Measurements from ENCODE around the gene NPC1. TPM values are rescaled to one million over a fixed set of nuclear protein-coding genes. Genes with fewer than 3 reads are reported as not detected.

NPC1 gene
- total RNA-seq, 4 donors from 2014 or later: 62.8 to 96.4 (median 77.3) TPM

DNA sequence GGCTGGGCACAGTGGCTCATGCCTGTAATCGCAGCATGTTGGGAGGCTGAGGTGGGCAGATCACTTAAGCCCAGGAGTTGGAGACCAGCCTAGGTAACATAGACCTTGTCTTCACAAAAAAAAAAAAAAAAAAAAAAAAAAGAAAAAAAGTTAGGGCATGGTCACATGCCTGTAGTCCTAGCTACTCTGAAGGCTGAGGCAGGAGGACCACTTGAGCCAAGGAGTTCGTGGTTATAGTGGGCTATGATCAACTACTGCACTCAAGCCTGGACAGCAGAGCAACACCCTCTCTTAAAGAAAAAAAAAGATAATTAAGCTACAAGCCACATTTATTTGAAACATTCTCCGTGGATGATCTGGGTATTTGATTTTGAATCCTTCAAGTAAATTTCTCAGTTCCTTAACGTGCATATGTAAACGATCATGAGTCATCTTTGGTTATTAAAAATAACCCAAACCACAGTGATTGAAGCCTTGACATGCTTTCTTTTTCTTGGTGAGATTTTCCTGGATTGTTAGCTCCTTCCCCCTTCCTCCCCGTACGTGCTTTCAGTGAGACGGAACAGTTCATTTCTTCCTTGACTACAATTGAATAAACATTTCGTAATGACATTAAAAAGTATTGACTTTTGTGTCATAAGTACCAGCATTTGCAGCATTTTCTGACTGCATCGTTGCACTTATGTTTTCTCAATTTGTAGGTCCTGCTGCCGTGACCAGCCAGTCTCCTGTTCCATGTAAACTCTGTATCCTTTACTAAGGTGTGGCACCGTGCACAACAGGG is 62.7 kb downstream of the NPC1 start:
- no peaks in the 10 kb centered on the region for H3K27me3 ChIP-seq
- DNase-seq (ENCODE audit: low spot score in 2 of 2): no peak
- H3K4me3 ChIP-seq: no peak overlapping the region
- H3K4me1 ChIP-seq: no peaks in the 10 kb centered on the region
- H3K36me3 ChIP-seq: peaks cover 0 to 99% (median 46%) of the 10 kb centered on the region in 3 donors
- no peaks in the 10 kb centered on the region for H3K9me3 ChIP-seq
- H3K27ac ChIP-seq: no peak overlapping the region
- TF ChIP-seq POLR2A (IDR thresholded peaks at IDR 0.05) (no peak), CTCF (IDR thresholded peaks at IDR 0.05) (no peak), EP300 (IDR thresholded peaks at IDR 0.05) (no peak)
- WGBS, 2 donors: 82% methylated on average over 12 of the region's 12 CpGs

DNA sequence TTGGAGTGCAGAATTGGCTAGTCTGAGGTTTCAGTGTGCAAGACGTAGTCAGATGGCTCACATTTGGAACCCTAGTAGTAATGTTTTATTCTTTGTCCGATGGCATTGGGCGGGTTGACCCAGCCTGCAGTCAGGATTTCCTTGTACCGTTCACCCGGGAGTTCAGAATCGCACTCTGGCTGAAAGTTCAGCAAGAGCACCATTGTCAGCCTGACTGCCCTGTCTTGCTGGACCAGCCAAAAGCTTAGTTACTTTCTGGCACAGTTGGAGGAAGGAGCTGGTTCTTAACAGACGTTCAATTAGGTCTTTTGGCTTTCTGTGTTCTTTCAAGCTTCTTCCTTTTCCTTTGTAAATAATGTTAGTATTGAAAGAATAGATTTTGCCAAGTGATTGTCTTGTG is 64.4 kb downstream of the NPC1 start:
- Histone ChIP-seq H3K27ac (no peak overlapping the region), H3K36me3 (peaks cover 0 to 99% (median 54%) of the 10 kb centered on the region in 3 donors), H3K9me3 (no peaks in the 10 kb centered on the region), H3K27me3 (no peaks in the 10 kb centered on the region), H3K4me1 (no peaks in the 10 kb centered on the region), H3K4me3 (no peak overlapping the region)
- DNase-seq (ENCODE audit: low spot score in 2 of 2): no peak
- WGBS, 2 donors: 71 to 75% methylated on average over 7 of the region's 7 CpGs
- TF ChIP-seq CTCF (IDR thresholded peaks at IDR 0.05) (no peak), EP300 (IDR thresholded peaks at IDR 0.05) (no peak), POLR2A (IDR thresholded peaks at IDR 0.05) (no peak)

GRCh38 chr18:23521271-23521670 is 65.0 kb downstream of the NPC1 start:
- no peak for DNase-seq (ENCODE audit: low spot score in 2 of 2)
- 81 to 84% methylated on average over 7 of the region's 7 CpGs for WGBS, 2 donors
- Histone ChIP-seq H3K4me1 (peaks cover 0 to 1% (median 0%) of the 10 kb centered on the region in 4 donors), H3K9me3 (no peaks in the 10 kb centered on the region), H3K4me3 (no peak overlapping the region), H3K27me3 (no peaks in the 10 kb centered on the region), H3K27ac (no peak overlapping the region), H3K36me3 (peaks cover 0 to 99% (median 48%) of the 10 kb centered on the region in 3 donors)
- no peak for TF ChIP-seq CTCF (IDR thresholded peaks at IDR 0.05)

DNA sequence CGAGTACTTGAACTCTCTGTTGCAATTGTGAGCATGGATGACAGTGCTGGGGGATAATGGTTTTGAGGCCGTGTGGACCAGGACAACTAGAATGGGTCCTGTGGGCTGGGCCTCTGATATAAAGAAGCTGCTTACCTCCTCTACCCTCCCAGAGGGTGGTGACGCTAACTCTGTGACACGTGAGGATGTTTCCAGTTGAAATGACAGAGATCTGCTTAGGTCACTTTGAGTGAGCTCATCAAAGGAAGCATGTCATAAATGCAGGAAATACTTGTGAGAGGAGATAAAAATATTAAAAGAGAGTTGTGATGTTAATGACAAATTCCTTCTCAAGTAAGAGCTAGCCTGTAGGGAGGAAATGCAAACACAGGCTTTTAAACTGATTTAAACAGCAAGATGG is 66.6 kb downstream of the NPC1 start:
- no peak for DNase-seq (ENCODE audit: low spot score in 2 of 2)
- TF ChIP-seq POLR2A (IDR thresholded peaks at IDR 0.05): no peak
- no peak for TF ChIP-seq CTCF (IDR thresholded peaks at IDR 0.05)
- TF ChIP-seq EP300 (IDR thresholded peaks at IDR 0.05): no peak
- H3K4me3 ChIP-seq: no peak overlapping the region
- no peak overlapping the region for H3K27ac ChIP-seq
- H3K9me3 ChIP-seq: no peaks in the 10 kb centered on the region
- WGBS, 2 donors: 75% methylated on average over 4 of the region's 4 CpGs
- peaks cover 0 to 10% (median 0%) of the 10 kb centered on the region in 4 donors for H3K4me1 ChIP-seq
- no peaks in the 10 kb centered on the region for H3K27me3 ChIP-seq
- peaks cover 0 to 91% (median 38%) of the 10 kb centered on the region in 3 donors for H3K36me3 ChIP-seq

DNA sequence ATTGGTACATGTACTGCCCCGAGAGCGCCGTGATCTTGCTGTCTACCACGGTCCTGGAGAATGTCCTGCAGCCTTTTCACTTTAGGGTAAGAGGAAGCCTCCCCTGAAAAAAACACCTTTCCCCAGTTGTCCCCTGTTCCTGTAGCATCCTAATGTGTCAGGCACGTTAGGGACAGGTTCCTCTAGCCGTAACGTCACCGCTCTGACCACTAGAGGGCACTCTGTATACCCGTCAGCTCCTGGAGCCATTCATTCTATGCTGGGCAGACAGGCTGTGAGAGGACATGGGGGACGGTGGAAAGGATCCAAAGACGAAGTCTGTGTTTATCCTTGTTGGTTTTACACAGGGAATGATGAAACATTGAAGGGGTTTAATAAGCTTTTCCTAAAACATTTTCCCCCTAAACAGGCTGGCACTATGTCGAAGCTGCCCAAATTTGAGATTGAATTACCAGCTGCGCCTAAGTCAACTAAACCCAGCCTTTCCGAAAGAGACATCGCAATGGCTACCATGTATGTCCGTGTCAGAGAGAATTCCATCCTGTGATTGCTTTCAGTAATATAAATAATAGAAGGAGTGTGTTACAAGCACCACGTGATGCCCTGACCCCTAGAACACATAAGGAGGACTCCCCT is 70.3 kb downstream of the NPC1 start:
- Histone ChIP-seq H3K9me3 (no peaks in the 10 kb centered on the region), H3K4me3 (no peak overlapping the region), H3K36me3 (peaks cover 0 to 82% (median 18%) of the 10 kb centered on the region in 3 donors), H3K4me1 (peaks cover 0 to 15% (median 0%) of the 10 kb centered on the region in 4 donors), H3K27me3 (no peaks in the 10 kb centered on the region), H3K27ac (peak overlapping the region in 1 of 4 donors; percentile 45)
- TF ChIP-seq CTCF (IDR thresholded peaks at IDR 0.05) (peak; percentile 71 to 85 (median 75)), EP300 (IDR thresholded peaks at IDR 0.05) (no peak), POLR2A (IDR thresholded peaks at IDR 0.05) (no peak)
- peak; percentile 41 to 71 for DNase-seq (ENCODE audit: low spot score in 2 of 2)
- 44 to 45% methylated on average over 17 of the region's 17 CpGs for WGBS, 2 donors
